ENCODE data around the gene KCNG2.

Gene KCNG2

DNA sequence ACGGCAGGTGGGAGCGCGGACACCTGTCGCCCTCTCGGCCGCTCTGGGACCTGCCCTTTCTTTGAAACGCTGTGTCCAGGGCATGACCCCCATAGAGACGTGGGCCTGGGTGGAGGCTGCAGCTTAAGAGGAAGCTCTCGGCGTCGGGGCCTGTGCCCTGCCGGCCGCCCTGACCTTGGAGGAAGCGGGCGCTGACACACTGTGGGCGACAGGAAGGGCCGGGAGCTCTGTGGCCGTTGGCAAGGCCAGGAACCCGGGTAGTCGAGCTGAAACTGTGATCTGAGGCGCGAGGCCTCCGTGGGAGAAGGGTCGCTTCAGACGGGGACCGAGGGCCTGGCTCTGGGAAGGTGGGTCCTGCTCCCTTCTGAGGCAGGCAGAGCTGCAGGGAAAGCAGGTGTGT lies 28.2 kb downstream of the KCNG2 start:
- DNase-seq: no peak

DNA sequence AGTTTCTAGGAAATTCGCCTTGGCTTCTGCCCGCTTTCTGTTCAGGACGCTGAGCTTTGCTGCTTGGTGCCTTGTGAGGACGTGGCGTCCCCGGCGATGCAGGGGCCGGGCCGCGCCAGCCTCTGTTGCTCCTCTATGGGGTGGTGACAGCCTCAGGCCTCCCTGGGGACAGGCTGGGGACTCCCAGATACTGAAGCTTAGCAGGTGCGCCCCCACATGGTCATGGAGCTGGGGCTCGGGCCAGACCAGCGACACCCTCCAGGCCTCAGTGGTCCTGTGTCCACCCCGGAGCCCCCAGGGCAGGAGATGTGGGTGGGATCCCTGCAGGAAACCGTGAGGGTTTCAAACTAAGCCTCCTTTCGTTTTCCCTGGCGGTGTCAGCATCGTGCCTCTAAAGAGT lies 29.2 kb downstream of the KCNG2 start:
- DNase-seq: no peak

DNA sequence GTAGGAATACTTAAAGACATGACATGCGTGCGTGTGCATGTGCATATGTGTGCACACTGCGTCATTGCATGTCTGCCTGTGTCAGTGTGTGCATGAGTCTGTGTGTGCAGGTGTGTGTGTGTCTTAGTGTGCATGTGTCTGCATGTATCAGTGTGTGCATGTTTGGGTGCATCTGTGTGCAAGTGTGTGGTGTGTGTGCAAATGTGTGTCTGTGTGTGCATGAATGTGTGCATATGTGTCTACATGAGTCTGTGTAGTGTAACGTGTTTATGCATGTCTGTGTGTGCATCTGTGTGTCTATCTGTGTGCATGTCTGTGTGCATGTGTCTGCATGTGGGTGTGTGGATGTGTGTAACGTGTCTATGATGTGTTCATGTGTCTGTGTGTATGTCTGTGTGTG lies 30.5 kb downstream of the KCNG2 start:
- DNase-seq: no peak

GRCh38 chr18:79829136-79829854 lies 31.6 kb downstream of the KCNG2 start:
- DNase-seq: no peak

DNA sequence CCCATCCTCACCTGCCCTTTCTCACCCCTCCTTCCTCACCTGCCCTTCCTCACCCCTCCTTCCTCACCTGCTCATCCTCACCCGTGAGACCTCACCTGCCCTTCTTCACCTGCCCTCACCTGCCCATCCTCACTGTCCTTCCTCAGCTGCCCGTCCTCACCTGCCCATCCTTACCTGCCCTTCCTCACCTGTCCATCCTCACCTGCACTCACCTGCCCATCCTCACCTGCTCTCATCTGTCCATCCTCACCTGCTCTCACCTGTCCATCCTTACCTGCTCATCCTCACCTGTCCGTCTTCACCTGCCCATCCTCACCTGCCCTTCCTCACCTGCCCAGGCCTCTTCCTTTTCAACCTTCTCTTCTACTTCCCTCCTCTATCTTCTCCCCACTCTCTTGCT lies 34.4 kb downstream of the KCNG2 start:
- DNase-seq: no peak

GRCh38 chr18:79834834-79835233 lies 37.1 kb downstream of the KCNG2 start:
- no peak for DNase-seq

DNA sequence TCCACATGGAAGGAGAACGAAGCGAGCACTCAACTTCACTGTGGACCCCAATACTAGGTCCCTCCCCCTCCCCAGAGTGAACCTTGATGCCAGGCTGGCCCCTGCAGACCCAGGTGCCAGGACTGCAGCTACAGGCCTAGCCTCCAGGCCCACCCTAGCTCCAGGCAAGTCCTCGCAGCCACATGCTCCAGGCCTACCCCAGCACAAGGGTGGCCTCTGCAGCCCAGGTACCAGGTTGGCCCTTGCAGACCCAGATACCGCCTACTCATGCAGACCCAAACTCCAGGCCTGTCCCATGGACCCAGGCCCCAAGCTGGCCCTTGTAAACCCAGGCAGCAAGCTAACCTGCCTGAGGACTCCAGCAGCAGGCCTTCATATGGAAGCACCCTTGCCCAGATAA lies 44.2 kb downstream of the KCNG2 start:
- DNase-seq: no peak

DNA sequence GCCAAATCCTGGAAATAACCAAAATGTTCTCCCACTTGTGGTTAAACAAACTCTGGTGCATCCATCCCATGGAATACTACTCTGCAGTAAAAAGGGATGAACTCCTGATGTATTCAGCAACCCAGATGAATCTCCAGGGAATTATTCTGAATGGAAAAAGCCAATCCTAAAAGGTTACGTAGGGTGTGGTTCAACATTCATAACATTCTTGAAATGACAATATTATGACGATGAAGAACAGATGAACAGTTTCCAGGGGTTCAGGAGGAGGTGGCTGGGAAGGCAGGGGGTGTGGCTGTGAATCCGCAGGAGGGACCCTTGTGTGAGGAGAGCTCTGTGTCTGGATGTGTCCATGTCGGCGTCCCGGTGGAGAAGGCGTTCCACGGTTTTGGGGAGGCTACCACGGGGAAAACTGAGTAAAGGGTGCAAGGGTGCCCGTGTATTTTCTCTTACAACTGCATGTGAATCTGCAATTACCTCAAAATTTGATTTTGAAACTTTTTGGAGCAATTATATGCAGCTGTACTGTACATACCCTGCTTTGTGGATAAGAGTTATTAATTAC lies 47.3 kb downstream of the KCNG2 start:
- no peak for DNase-seq

GRCh38 chr18:79846936-79847557 lies 49.3 kb downstream of the KCNG2 start:
- DNase-seq: no peak

DNA sequence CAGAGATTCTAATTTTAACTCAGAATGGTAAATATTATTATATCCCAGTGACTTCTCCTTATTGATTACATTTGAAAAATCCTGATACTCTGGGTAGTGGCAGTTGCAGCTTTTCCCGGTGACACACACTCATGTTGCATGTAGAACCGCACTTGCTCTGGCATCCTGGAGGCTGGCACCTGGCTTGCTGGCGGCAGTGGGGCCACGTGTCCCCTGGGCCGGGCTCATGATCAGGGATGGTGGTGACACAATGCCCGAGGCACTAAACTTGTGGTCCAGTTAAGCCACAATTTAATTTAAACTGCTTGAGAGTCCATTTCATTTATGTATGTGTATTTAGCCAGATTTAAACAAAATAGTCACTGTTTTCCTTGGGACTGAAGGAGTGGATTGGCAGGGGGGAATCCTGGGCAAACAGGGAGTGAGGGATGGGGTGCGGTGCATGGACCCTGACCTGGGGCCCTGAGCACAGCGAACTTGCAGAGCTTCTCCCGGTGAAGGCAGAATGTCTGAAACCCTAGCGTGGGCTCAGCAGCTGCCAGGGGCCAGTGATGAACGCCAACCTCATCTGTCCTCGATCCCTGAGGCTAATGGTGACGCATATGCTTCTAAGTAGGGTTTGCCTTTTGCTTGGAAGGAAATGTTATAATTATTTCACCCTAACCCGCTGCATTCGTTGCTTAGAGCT lies 50.0 kb downstream of the KCNG2 start:
- no peak for DNase-seq

DNA sequence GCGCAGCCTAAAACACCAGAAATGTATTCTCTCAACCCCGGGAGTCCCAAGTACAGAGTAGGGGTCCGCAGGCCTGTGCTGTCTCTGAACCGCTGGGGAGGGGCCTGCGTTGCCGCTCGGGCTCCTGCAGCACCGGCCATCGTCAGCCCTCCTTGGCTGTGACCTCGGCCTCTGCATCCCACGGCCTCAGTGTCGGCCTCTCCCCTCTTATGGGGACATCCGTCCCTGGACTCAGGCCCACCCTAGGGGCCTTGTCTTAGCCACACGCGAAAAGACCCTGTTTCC lies 50.5 kb downstream of the KCNG2 start:
- DNase-seq: no peak

DNA sequence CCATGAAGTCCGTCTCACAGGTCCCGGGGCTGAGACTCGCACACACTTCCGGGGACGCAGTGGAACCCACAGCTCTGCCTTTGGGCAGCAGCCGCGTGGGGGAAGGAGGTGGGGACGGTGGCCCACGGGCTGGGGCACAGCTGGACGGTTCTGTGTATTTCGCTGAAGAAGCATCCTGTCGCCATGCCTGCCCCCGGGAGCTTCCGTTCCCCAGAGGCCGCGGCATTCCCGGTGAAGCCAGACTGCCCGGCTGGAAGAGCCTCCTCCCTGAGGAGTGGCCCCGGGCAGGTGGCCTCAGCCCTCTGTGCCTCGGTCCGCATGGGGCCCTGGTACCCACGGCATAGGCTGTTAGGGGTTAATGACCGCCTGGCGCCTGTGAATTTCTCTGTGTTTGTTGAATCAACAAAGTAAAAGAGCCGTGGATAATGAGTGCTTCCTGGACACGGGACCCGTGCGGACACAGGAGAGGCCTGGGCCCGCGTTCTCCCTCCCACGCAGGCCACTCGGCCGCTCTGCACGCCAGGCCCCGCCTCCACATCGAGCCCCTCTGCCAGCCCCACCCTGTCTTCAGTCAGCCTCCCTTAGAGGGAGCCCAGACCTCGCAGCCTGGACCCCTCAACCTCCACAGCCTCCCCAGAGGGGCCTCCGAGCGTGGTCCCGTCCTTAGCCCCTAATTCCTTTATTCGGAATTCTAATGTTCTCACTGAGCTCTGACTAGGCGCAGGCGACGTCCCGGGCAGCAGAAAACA lies 51.0 kb downstream of the KCNG2 start:
- no peak for DNase-seq

GRCh38 chr18:79849328-79850207 lies 51.8 kb downstream of the KCNG2 start:
- no peak for DNase-seq

DNA sequence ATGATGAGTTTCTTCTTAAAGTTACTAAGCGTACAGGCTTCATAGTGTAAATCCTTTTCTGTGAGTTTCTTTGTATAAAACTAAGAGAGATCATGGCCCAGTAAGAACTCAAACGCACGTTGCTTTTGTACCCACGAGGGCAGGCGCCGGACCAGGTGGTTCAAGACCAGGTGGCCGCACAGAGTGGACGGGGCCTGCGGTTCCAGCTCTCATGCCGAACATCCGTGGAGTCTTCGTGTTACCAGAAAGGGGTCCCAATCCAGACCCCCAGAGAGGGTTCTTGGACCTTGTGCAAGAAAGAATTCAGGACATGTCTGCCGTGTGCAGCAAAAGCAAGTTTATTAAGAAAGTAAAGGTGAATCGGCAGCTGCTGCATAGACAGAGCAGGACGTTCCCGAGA lies 53.0 kb downstream of the KCNG2 start:
- no peak for DNase-seq

GRCh38 chr18:79851489-79851888 lies 53.8 kb downstream of the KCNG2 start:
- no peak for DNase-seq

GRCh38 chr18:79851950-79852349 lies 54.2 kb downstream of the KCNG2 start:
- DNase-seq: no peak

- no peak for DNase-seq
Measured at GRCh38 chr18:79852561-79853302, 55.0 kb downstream of the KCNG2 start.

DNA sequence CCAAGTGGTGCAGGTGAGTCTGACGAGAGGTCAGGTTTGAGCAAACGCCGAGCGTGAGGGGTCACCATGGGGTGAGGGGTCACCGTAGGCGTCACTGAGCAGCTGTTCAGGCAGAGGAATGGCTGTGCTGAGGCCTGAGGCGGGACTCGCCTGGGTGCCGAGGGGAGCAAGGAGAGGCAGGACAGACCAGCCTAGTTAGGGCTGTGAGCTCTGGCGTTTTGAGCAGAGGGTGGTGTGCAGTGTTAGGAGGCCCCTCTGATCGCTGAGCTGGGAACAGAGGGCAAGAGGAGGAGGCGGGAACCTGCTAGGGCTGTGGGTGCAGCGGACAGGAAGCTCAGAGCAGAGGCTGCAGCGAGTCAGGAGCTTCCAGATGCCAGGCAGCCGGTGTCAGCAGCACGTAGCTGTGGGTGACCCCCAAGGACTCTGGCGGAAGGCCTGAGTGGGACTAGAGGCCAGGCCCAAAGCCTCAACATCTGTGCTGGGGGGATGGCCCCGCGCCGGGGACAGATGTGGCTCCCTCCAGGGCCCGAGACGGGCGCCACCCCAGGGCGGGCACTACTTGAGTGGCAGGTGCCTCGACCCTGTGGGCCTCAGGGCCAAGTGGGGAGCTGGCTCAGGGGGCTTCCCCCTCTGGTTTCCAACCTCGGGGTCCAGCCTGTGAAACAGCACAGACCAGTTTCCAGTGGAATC lies 55.7 kb downstream of the KCNG2 start:
- DNase-seq: no peak

GRCh38 chr18:79853993-79854364 lies 56.2 kb downstream of the KCNG2 start:
- no peak for DNase-seq

GRCh38 chr18:79855147-79855933 lies 57.6 kb downstream of the KCNG2 start:
- no peak for DNase-seq

Measured in activated gamma-delta T cell treated with Interleukin-2 at 50 U/mL for 16 hours (primary cell).